IPS DF 6.9 (cell line): ENCODE data around the gene LIPK.

ENCODE experiments used
- DNase-seq: peaks from one replicate; pipeline ENCODE4 v3.0.0-alpha.2; 2013; ENCODE audit warnings: low read depth, low spot score
- H3K27ac ChIP-seq: one replicate; pipeline ENCODE4 v1.5.1; 2013; ENCODE audit warnings: low read length, control low read depth
- H3K27me3 ChIP-seq: 2 replicates; pipeline ENCODE4 v1.6.1; 2013; ENCODE audit warnings: mild to moderate bottlenecking, low read length; ENCODE audit not compliant: control insufficient read depth, insufficient read depth
- H3K36me3 ChIP-seq: 2 replicates; pipeline ENCODE4 v1.6.1; 2013; ENCODE audit warnings: low read length; ENCODE audit not compliant: control insufficient read depth, insufficient read depth
- H3K4me1 ChIP-seq: 2 replicates; pipeline ENCODE4 v1.6.1; 2013; ENCODE audit warnings: low read length; ENCODE audit not compliant: control insufficient read depth, insufficient read depth
- H3K4me3 ChIP-seq: 2 replicates; pipeline ENCODE4 v1.5.1; 2013; ENCODE audit warnings: mild to moderate bottlenecking, low read length
- H3K9me3 ChIP-seq: 2 replicates; pipeline ENCODE4 v1.6.1; 2013; ENCODE audit warnings: low read length, inconsistent platforms; ENCODE audit not compliant: control insufficient read depth, insufficient read depth
- WGBS: extraction: QIAGEN DNeasy Blood & Tissue Kit; methylation state at CpG from one replicate; pipeline ENCODE4 v1.1.7; 2013; ENCODE audit warnings: mixed read lengths, missing lambda C conversion rate; ENCODE audit not compliant: insufficient read length, insufficient coverage; 5-methylcytosine and 5-hydroxymethylcytosine counted together

LIPK gene

GRCh38 chr10:88745633-88746032 is 39.6 kb downstream of the LIPK start:
- Histone ChIP-seq H3K36me3 (no peaks in the 10 kb centered on the region), H3K27me3 (no peaks in the 10 kb centered on the region), H3K4me1 (no peaks in the 10 kb centered on the region), H3K4me3 (no peak overlapping the region), H3K9me3 (no peaks in the 10 kb centered on the region), H3K27ac (no peak overlapping the region)
- no peak for DNase-seq
- no CpG with 5 or more reads among the region's 1 CpG for WGBS

GRCh38 chr10:88754287-88754686 is 48.2 kb downstream of the LIPK start:
- H3K9me3 ChIP-seq, result no peaks in the 10 kb centered on the region
- no peak for DNase-seq
- H3K27me3 ChIP-seq, result no peaks in the 10 kb centered on the region
- H3K4me3 ChIP-seq, result no peak overlapping the region
- no peaks in the 10 kb centered on the region for H3K4me1 ChIP-seq
- H3K36me3 ChIP-seq, result no peaks in the 10 kb centered on the region
- H3K27ac ChIP-seq, result no peak overlapping the region

- WGBS, result no CpG with 5 or more reads among the region's 3 CpGs
- no peak for DNase-seq
- Histone ChIP-seq H3K27me3 (no peaks in the 10 kb centered on the region), H3K4me1 (no peaks in the 10 kb centered on the region), H3K9me3 (no peaks in the 10 kb centered on the region), H3K27ac (no peak overlapping the region), H3K36me3 (no peaks in the 10 kb centered on the region), H3K4me3 (no peak overlapping the region)
Observed at GRCh38 chr10:88755753-88756152, 49.7 kb downstream of the LIPK start.

- Histone ChIP-seq H3K4me1 (no peaks in the 10 kb centered on the region), H3K27me3 (no peaks in the 10 kb centered on the region), H3K9me3 (no peaks in the 10 kb centered on the region), H3K27ac (no peak overlapping the region), H3K36me3 (no peaks in the 10 kb centered on the region), H3K4me3 (no peak overlapping the region)
- DNase-seq, result no peak
- no CpG with 5 or more reads among the region's 1 CpG for WGBS
Observed at GRCh38 chr10:88756660-88757059, 50.6 kb downstream of the LIPK start.

GRCh38 chr10:88759366-88760101 is 53.5 kb downstream of the LIPK start, which contains the start of gene LIPN:
Gene LIPN, plus strand, starts transcription at chr10:88760020. Its CDS starts 1,386 bp downstream, at chr10:88761406.
- Histone ChIP-seq H3K27ac (no peak within 1 kb of the TSS), H3K27me3 (no peaks in the 10 kb centered on the region), H3K9me3 (no peaks in the 10 kb centered on the region), H3K4me3 (no peak within 1 kb of the TSS), H3K36me3 (no peaks in the 10 kb centered on the region), H3K4me1 (no peaks in the 10 kb centered on the region)
- no CpG with 5 or more reads among the region's 7 CpGs for WGBS
- no peak for DNase-seq

- no peaks in the 10 kb centered on the region for H3K36me3 ChIP-seq
- H3K27ac ChIP-seq, result no peak overlapping the region
- no CpG with 5 or more reads among the region's 1 CpG for WGBS
- H3K4me1 ChIP-seq, result no peaks in the 10 kb centered on the region
- no peaks in the 10 kb centered on the region for H3K9me3 ChIP-seq
- H3K27me3 ChIP-seq, result no peaks in the 10 kb centered on the region
- H3K4me3 ChIP-seq, result no peak overlapping the region
- DNase-seq, result no peak
Observed at GRCh38 chr10:88762906-88763305, 56.9 kb downstream of the LIPK start.

- Histone ChIP-seq H3K4me1 (no peaks in the 10 kb centered on the region), H3K27ac (no peak overlapping the region), H3K9me3 (no peaks in the 10 kb centered on the region), H3K27me3 (no peaks in the 10 kb centered on the region), H3K36me3 (no peaks in the 10 kb centered on the region), H3K4me3 (no peak overlapping the region)
- WGBS, result no CpG with 5 or more reads among the region's 1 CpG
- DNase-seq, result no peak
Observed at GRCh38 chr10:88763441-88763840, 57.4 kb downstream of the LIPK start.

GRCh38 chr10:88764110-88764509 is 58.1 kb downstream of the LIPK start:
- no CpG with 5 or more reads among the region's 3 CpGs for WGBS
- H3K4me1 ChIP-seq, result no peaks in the 10 kb centered on the region
- DNase-seq, result no peak
- H3K27me3 ChIP-seq, result no peaks in the 10 kb centered on the region
- no peak overlapping the region for H3K4me3 ChIP-seq
- H3K36me3 ChIP-seq, result no peaks in the 10 kb centered on the region
- H3K27ac ChIP-seq, result no peak overlapping the region
- H3K9me3 ChIP-seq, result no peaks in the 10 kb centered on the region

GRCh38 chr10:88765816-88766215 is 59.8 kb downstream of the LIPK start:
- H3K27ac ChIP-seq, result no peak overlapping the region
- no peak for DNase-seq
- no peaks in the 10 kb centered on the region for H3K9me3 ChIP-seq
- H3K4me1 ChIP-seq, result no peaks in the 10 kb centered on the region
- no peaks in the 10 kb centered on the region for H3K27me3 ChIP-seq
- H3K36me3 ChIP-seq, result no peaks in the 10 kb centered on the region
- no peak overlapping the region for H3K4me3 ChIP-seq
- no CpG with 5 or more reads among the region's 1 CpG for WGBS

GRCh38 chr10:88769384-88769783 is 63.3 kb downstream of the LIPK start:
- 100% methylated on average over 1 of the region's 1 CpG for WGBS
- H3K4me1 ChIP-seq, result no peaks in the 10 kb centered on the region
- no peak overlapping the region for H3K4me3 ChIP-seq
- H3K27me3 ChIP-seq, result no peaks in the 10 kb centered on the region
- H3K36me3 ChIP-seq, result no peaks in the 10 kb centered on the region
- DNase-seq, result no peak
- H3K27ac ChIP-seq, result no peak overlapping the region
- no peaks in the 10 kb centered on the region for H3K9me3 ChIP-seq

- H3K27me3 ChIP-seq, result no peaks in the 10 kb centered on the region
- no peaks in the 10 kb centered on the region for H3K36me3 ChIP-seq
- DNase-seq, result no peak
- H3K27ac ChIP-seq, result no peak overlapping the region
- whole genome bisulfite sequencing, result no CpG with 5 or more reads among the region's 2 CpGs
- no peaks in the 10 kb centered on the region for H3K4me1 ChIP-seq
- no peak overlapping the region for H3K4me3 ChIP-seq
- no peaks in the 10 kb centered on the region for H3K9me3 ChIP-seq
Observed at GRCh38 chr10:88781206-88781605, 75.2 kb downstream of the LIPK start.
